ENCODE measurements around the gene TMEM92.
"Not testable (repeated sequence)": the region's sequence is repeated elsewhere in the genome, so short reads cannot be mapped to it uniquely, and the experiment has no call there.

TMEM92 gene

DNA sequence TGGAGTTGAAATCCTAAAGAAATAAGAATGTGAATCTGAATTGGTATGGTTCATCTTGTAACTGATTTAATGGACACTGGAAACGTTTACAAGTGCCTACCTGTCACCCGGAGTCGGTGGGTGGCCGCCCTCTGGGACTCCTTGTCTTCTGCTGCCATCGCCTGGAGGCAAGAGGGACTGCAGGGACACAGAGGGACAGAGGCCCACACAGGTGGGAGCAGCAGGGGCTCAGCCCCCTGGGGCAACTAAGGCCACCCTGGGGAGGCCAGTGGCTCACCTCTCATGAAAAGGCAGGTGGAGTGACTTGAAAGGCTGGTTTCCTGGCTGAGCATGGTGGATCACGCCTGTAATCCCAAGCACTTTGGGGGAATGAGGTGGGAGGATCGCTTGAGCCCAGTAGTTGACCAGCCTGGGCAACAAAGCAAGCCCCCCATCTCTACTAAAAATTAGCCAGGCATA, 23.2 kb downstream of the TMEM92 start:
- TF ChIP-seq, protein P1, sequence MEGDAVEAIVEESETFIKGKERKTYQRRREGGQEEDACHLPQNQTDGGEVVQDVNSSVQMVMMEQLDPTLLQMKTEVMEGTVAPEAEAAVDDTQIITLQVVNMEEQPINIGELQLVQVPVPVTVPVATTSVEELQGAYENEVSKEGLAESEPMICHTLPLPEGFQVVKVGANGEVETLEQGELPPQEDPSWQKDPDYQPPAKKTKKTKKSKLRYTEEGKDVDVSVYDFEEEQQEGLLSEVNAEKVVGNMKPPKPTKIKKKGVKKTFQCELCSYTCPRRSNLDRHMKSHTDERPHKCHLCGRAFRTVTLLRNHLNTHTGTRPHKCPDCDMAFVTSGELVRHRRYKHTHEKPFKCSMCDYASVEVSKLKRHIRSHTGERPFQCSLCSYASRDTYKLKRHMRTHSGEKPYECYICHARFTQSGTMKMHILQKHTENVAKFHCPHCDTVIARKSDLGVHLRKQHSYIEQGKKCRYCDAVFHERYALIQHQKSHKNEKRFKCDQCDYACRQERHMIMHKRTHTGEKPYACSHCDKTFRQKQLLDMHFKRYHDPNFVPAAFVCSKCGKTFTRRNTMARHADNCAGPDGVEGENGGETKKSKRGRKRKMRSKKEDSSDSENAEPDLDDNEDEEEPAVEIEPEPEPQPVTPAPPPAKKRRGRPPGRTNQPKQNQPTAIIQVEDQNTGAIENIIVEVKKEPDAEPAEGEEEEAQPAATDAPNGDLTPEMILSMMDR (IDR thresholded peaks at IDR 0.05; ENCODE audit: unreplicated experiment in 3 of 3) = peak; percentile 98 to 99 (median 98)
- peaks cover 10% of the 10 kb centered on the region for H3K4me1 Mint-ChIP-seq
- no peak overlapping the region for H3K4me3 Mint-ChIP-seq
- H3K27ac Mint-ChIP-seq = peak overlapping the region; percentile 49 to 73 (median 59)
- no peaks in the 10 kb centered on the region for H3K36me3 Mint-ChIP-seq (ENCODE audit: low read depth)
- H3K27me3 Mint-ChIP-seq (ENCODE audit: low read depth) = no peaks in the 10 kb centered on the region
- no peaks in the 10 kb centered on the region for H3K9me3 Mint-ChIP-seq

DNA sequence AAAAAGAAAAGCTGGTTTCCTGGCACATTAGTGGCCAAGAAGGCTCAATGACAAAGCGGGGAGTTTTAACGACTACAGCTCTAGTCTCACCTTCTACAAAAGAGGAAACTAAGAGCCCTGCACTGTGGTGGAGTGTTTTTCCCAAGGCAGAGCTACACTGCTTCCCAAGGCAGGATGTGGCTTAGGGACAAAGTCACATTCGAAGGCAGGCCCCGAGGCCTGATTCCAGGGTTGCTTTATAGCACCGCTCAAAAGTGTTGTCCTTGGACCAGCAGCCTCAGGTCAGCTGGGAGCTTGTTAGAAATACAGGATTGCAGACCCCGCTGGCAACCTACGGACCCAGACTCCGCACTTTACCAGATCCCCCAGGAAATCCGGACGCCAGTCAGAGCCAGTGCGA, 23.8 kb downstream of the TMEM92 start:
- H3K4me3 Mint-ChIP-seq = no peak overlapping the region
- H3K4me1 Mint-ChIP-seq = peaks cover 10% of the 10 kb centered on the region
- H3K27me3 Mint-ChIP-seq (ENCODE audit: low read depth) = no peaks in the 10 kb centered on the region
- TF ChIP-seq, protein P1 (IDR thresholded peaks at IDR 0.05; ENCODE audit: unreplicated experiment in 3 of 3) = no peak
- no peak overlapping the region for H3K27ac Mint-ChIP-seq
- no peaks in the 10 kb centered on the region for H3K9me3 Mint-ChIP-seq
- H3K36me3 Mint-ChIP-seq (ENCODE audit: low read depth) = no peaks in the 10 kb centered on the region

DNA sequence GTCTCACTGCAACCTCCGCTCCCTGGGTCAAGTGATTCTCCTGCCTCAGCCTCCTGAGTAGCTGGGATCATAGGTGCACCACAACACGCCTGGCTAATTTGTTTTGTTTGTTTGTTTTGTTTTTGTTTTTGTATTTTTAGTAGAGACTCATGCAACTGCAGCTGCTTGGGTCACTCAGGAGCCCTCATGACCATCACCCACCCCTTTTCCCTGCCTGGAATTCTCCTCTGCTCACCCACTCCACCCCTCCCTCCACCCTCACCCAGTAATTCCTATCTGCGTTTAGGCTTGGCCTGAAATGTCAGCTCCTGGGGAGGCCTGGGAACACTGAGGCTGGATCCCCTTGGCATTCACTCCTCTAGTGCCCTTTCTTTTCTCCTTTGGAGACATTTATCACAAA, 25.5 kb downstream of the TMEM92 start:
- Mint-ChIP-seq H3K27ac (peak overlapping the region in 1 of 3 experiments; percentile 49), H3K4me1 (peaks cover 12% of the 10 kb centered on the region), H3K27me3 (ENCODE audit: low read depth) (no peaks in the 10 kb centered on the region), H3K36me3 (ENCODE audit: low read depth) (no peaks in the 10 kb centered on the region), H3K4me3 (no peak overlapping the region), H3K9me3 (no peaks in the 10 kb centered on the region)
- TF ChIP-seq, protein P1 (IDR thresholded peaks at IDR 0.05; ENCODE audit: unreplicated experiment in 3 of 3) = no peak

DNA sequence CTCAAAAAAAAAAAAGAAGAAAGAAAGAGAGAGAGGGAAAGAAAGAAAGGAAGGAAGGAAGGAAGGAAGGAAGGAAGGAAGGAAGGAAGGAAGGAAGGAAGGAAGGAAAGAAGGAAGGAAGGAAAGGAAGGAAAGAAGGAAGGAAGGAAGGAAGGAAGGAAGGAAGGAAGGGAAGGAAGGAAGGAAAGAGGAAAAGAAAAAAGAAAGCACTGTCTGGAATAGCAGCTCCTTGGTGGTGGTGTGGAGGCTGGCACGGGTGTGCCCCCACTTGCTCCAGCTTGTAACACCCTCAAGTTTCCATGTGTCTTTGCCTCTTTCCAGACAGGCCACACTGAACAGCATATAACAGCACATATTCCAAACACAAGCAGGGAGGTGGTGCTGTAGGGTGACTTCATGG, 26.6 kb downstream of the TMEM92 start:
- not testable (repeated sequence) for H3K4me3 Mint-ChIP-seq; H3K9me3 Mint-ChIP-seq; H3K36me3 Mint-ChIP-seq (ENCODE audit: low read depth); H3K27me3 Mint-ChIP-seq (ENCODE audit: low read depth)
- H3K4me1 Mint-ChIP-seq = peaks cover 21% of the 10 kb centered on the region
- H3K27ac Mint-ChIP-seq = peak overlapping the region in 1 of 3 experiments; percentile 40

DNA sequence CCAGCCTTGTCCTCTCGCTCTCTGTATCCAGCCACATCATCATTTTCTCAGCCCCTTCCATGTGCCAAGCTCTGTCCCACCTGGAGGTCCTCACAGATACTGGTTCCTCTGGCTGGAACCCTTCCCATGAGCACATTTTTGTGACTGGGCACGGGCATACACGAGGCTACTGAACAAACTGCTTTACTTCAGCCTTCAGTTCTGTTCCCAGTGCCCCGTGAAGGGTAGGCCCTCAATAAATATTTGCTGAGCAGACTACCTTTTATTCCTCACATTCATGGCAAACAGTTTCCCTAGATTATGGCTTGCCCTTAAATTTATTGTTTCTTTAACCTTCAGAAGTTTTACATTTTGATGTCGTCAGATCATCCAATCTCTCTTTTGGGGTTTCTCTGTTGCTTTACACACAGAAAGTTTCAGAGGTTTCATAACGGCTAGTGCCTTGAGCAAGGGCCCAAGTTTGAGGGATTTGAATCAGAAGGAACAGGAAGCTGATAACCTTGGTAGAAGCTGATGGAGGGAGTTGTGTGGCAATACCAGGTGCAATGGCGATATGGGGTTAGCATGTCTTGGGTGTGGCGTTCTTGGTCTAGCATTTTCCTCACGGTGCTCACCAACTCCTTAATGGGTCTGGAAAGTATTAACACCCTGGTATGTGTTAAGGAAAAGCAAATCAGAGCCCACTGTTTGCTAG, 27.8 kb downstream of the TMEM92 start:
- H3K9me3 Mint-ChIP-seq = no peaks in the 10 kb centered on the region
- peaks cover 28% of the 10 kb centered on the region for H3K4me1 Mint-ChIP-seq
- H3K36me3 Mint-ChIP-seq (ENCODE audit: low read depth) = no peaks in the 10 kb centered on the region
- H3K27ac Mint-ChIP-seq = no peak overlapping the region
- H3K4me3 Mint-ChIP-seq = no peak overlapping the region
- H3K27me3 Mint-ChIP-seq (ENCODE audit: low read depth) = peaks cover 5% of the 10 kb centered on the region
- TF ChIP-seq, protein P1 (IDR thresholded peaks at IDR 0.05; ENCODE audit: unreplicated experiment in 3 of 3) = no peak

DNA sequence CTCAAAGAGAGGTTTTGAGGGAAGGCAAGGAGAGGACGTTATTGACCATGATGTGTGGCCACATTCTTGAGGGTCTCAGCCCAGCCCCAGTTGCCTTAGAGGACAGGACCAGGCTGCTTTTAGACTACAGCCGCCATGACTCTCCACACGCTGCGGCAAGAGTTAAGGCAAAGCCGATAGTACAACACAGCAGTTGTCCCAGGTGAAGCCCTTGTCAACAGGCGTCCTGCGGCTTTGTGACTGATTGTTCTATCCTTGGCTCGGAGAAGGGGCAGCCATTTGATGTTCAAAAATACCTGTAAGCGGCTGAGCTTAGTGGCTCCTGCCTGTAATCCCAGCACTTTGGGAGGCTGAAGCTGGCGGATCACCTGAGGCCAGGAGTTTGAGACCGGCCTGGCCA, 28.8 kb downstream of the TMEM92 start:
- Mint-ChIP-seq H3K9me3 (no peaks in the 10 kb centered on the region), H3K36me3 (ENCODE audit: low read depth) (no peaks in the 10 kb centered on the region)
- TF ChIP-seq, protein P1 (IDR thresholded peaks at IDR 0.05; ENCODE audit: unreplicated experiment in 3 of 3) = no peak

More for the DNA sequence above, 28.8 kb downstream of the TMEM92 start:
- Mint-ChIP-seq H3K4me3 (no peak overlapping the region), H3K4me1 (peaks cover 28% of the 10 kb centered on the region), H3K27ac (no peak overlapping the region), H3K27me3 (ENCODE audit: low read depth) (peaks cover 5% of the 10 kb centered on the region)

Data from nephron (organoid).